CD4-positive, alpha-beta T cell treated with Interleukin-6 for 4 hours (primary cell): ENCODE data around the gene ULK1.

Source experiments
- DNase-seq: peaks from one replicate; pipeline ENCODE4 v3.0.0-alpha.2; 2020; ENCODE audit warnings: mixed read lengths

The ULK1 gene

DNA sequence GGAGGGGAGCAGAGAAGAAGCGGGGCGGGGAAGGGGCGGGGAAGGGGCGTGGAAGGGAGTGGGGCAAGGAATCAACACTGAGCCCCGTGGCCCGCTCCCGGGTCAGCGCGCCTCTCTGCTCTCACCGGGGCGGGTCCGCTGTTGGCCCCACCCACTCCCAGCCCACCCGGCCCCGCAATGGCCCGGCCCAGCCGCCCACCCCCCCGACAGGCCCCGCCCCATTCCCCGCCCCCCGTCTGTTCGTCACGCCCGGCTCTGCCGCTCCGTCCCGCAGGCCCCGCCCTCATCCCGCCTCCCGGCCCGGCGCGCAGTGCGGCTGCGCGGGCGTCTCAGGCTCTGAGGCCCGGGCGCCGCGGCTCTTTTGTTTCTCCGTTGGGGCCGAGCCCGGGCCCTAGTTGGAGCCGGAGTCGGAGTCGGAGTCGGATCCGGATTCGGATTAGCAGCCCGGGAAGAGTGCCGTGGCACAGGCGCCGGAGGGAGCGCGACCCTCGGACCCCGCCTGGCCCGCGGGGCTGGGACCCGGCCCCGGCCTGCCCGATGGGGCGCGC lies at the start of gene ULK1:
ULK1 (plus strand) TSS at position 310 of the 548 bp plus-strand sequence. CDS start 380 bp downstream, outside the sequence.
- peak; percentile 95 for DNase-seq

DNA sequence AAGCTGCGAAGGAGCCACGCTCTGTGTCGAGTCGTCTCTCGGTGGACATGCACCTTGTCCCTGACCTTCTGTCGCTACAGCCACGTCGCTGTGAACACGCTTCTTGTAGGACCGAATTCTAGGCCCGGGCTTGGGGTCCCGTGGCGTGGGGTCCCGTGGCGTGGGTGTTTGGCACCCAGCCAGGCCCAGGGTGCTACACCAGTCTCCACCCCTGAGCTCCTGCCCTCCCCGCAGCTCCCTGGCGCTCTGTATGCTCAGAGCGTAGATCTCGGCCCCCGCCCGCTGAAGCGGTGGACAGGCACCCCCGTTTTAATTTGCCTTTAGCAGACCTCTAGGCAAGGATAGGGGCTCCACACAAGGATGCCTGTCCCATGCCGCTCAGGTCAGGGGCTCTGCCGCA lies 49.8 kb upstream of the ULK1 start:
- no peak for DNase-seq

DNA sequence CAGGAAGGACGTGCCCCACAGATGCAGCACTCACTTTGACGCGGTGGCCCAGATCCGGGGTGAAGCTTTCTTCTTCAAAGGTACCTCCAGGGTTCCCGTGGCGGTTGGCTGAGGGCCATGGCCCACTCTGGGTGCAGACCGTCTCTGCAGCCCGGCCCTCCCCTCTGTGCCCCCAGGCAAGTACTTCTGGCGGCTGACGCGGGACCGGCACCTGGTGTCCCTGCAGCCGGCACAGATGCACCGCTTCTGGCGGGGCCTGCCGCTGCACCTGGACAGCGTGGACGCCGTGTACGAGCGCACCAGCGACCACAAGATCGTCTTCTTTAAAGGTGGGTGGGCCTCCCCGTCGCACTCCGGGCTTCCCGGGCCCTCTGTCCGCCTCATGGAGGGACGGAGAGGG lies 49.3 kb upstream of the ULK1 start:
- DNase-seq, result no peak

GRCh38 chr12:131847456-131847855 lies 47.0 kb upstream of the ULK1 start:
- DNase-seq, result no peak

DNA sequence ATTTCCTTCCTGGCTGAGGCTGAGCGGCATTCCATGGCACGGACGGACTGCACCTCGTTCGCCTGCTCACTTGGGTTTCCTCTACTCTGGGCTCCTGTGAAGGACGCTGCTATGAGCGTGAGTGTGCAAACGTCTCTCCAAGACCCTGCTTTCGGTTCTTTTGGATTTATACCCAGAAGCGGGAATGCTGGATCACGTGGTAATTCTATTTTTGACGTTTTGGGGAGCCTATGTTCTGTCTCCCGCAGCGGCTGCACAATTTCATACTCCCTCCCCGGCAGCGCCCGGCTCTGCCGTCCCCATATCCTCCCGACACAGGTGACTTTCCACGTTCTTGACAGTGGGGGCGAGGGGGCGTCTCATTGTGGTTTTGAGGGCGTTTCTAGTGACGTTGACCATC lies 45.7 kb upstream of the ULK1 start:
- DNase-seq, result no peak

GRCh38 chr12:131849700-131850553 lies 44.5 kb upstream of the ULK1 start:
- no peak for DNase-seq

DNA sequence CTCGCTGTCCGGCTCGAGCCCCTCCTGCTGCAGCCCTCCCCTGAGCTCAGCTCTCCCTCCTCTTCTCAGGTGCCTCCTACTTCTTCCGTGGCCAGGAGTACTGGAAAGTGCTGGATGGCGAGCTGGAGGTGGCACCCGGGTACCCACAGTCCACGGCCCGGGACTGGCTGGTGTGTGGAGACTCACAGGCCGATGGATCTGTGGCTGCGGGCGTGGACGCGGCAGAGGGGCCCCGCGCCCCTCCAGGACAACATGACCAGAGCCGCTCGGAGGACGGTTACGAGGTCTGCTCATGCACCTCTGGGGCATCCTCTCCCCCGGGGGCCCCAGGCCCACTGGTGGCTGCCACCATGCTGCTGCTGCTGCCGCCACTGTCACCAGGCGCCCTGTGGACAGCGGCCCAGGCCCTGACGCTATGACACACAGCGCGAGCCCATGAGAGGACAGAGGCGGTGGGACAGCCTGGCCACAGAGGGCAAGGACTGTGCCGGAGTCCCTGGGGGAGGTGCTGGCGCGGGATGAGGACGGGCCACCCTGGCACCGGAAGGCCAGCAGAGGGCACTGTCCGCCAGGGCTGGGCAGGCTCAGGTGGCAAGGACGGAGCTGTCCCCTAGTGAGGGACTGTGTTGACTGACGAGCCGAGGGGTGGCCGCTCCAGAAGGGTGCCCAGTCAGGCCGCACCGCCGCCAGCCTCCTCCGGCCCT lies 43.4 kb upstream of the ULK1 start:
- DNase-seq, result no peak

DNA sequence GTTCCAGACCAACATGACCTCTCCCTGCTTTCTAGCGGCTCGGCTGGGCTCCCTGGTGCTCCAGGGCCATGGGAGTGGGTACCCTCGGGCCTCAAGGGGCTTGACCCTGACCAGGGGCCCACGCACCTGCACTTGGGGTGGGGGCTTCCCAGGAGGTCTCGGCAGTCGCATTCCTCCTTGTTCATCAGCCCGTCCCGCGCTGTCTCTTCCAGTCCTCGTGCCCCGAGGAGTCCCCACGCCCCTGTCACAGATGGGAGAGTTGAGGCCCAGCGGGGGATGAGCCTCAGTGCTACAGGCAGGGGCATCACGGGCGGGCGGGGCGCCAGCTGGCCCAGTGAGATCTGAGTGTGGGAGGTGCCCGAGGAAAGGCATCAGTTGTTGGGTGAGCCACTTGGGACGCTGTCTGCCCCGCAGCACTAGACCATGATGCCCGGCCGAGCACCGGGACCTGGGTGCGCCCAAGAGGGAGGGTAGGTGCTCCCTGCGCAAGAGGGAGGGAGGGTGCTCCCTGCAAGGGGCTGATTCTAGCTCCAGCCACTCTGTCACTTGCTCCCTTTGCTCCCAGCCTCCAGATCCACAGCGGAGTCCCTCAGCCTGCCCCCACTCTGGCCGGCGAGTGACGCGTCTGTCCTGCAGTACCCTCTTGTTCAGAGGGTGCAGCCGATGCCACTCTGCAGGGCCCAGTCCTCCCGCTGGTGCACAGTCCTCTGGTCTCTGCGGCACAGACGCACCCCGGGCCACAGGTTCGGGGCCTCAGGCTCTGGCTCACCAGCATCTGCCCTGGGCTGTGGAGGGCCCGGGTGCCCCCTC lies 42.5 kb upstream of the ULK1 start:
- DNase-seq, result no peak

GRCh38 chr12:131852551-131853299 lies 41.7 kb upstream of the ULK1 start:
- no peak for DNase-seq

DNA sequence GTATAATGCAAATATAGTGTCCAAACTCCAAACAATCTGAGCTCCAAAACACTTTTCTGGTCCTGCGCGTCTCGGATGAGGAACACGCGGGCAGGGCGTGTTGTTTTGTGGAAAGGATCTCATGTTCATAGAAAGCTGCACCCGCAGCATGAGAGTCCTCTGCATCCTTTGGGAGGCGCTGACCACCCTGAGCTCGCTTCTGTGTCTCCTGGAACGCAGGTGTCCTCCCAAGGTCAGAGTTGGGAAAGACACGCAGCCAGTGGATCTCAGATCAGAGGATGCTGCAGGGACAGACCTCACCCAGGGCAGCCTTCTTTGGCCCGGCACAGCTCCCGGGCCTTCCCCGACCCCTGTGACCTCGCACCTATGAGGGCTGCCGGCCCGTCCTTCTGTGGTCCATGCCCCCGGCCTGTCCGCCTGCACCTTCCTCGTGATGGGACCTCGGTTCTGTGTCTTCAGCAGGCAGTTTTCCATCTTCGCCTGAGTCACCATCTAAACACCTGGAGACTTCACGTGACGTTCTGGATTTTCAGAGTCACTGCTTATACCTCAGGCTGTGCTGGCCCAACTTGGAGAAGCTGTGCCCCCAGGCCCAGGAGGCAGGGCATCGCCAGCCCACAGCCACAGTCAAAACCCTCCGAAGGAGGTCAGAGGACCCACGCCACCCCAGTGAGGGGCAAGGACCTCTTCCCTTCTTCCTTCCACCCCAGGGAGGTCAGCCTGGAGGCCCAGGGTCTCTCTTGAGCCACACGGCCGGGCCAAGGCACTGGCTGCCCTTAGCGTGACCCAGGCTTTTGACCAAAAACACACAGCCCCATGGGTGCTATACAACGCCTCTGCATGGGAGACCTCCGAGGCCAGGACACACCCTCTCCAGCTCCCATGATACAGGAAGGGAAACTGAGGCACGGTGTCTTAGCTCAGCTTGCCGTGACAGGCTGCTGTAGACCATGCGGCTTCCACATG lies 40.3 kb upstream of the ULK1 start:
- no peak for DNase-seq

DNA sequence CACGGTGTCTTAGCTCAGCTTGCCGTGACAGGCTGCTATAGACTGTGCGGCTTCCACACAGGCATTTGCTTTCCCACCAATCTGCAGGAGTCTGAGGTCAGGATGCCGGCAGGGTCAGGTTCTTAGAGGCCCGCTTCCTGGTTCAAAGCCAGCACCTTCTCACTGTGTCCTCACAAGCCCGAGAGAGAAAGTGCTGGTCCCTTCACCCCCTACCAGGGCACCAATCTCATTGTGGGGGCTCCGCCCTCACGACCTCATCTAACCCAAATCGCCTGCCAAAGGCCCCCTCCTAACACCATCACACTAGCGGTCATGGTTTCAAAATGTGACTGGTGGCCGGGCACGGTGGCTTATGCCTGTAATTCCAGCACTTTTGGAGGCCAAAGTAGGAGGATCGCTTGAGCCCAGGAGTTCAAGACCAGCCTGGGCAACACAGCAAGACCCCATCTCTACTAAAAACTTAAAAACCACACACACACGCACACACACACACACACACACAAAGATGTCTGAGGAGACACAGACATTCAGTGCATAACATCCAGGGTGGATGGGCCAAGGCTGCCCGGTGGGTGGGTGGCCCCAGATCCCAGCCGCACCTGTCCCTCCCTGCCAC lies 39.5 kb upstream of the ULK1 start:
- no peak for DNase-seq

DNA sequence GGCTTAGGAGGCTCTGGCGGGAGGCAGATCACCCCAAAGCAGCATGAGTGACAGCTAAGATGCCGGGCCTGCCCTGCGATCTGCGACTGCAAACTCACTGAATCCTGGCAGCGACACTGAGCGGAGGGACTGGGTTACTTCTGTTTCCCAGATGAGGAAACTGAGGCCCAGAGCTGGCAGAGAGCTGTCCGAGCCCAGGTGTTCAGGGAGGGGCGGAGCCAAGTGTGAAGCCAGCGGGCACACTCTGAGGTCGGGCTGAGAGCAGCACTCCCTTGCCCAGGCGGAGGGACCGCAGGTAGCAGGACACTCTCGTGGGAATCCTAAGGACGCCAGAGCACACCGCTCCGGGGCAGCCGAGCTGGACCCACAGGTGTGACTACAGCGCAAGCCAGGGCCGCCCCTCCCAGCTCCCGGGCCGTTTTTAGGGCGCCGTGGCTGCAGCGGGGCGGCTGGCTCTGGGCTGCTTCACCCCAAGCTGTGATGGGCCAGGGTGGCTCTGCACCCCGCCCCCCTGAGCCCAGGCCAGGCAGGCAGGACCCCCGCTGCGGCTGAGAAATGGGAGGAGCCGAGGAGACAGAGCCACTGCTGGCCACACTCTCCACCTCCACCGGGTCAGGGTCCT lies 38.8 kb upstream of the ULK1 start:
- no peak for DNase-seq

DNA sequence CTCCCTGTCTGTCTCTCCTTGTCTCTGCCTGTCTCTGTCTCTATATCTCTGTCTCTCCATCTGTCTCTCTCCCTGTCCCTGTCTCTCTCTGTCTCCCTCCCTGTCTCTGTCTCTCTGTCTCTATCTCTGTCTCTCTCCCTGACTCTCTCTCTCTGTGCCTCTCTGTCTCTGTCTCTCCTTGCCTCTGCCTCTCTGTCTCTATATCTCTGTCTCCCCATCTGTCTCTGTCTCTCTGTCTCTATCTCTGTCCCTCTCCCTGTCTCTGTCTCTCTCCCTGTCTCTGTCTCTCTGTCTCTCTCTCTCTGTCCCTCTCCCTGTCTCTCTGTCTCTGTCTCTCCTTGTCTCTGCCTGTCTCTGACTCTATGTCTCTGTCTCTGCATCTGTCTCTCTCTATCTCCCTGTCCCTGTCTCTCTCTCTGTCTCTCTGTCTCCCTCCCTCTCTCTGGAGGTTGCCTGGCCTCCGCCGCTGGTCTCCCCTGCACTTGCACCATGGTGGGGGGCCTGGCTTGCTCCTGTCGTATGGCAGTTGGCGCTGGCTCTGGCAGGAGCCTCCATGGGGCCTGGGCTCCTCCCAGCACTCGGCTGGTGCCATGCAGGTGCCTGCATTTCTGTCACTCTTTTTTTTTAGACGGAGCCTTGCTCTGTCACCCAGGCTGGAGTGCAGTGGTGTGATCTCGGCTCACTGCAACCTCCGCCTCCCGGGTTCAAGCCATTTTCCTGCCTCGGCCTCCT lies 37.9 kb upstream of the ULK1 start:
- DNase-seq, result no peak

DNA sequence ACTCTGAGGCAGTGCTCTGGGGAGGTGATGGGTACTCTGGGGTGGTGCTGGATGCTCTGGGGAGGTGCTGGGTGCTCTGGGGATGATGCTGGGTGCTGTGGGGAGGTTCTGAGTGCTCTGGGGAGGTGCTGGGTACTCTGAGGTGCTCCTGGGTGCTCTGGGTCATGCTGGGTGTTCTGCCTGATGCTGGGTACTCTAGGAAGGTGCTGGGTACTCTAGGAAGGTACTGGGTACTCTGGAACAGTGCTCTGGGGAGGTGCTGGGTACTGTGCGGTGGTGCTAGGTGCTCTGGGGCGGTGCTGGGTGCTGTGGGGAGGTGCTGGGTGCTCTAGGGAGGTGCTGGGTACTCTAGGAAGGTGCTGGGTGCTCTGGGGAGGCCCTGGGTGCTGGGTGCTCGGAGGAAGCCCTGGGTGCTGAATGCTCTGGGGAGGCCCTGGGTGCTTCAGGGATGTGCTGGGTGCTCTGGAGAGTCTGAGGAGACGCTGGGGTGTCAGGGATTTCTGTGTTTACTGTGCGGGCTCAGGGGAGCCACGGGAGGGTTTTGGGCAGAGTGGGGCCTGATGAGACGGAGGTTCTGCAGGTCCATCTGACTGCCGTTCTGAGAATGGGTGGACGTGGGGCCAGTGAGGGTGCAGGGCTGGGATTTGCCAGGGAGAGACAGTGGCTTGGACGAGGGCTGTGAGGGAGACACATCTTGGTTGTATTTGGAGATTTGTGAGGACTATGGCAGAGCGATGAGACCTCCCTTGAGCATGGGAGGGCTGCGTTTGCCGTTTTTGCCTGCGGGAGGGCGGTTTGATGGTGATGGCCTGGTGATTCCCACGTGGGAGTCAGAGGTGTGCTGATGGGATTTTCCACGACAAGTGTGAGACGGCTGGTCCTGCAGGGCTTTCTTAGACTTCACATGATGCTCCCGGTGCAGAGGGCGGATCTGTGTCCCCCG lies 36.2 kb upstream of the ULK1 start:
- no peak for DNase-seq

DNA sequence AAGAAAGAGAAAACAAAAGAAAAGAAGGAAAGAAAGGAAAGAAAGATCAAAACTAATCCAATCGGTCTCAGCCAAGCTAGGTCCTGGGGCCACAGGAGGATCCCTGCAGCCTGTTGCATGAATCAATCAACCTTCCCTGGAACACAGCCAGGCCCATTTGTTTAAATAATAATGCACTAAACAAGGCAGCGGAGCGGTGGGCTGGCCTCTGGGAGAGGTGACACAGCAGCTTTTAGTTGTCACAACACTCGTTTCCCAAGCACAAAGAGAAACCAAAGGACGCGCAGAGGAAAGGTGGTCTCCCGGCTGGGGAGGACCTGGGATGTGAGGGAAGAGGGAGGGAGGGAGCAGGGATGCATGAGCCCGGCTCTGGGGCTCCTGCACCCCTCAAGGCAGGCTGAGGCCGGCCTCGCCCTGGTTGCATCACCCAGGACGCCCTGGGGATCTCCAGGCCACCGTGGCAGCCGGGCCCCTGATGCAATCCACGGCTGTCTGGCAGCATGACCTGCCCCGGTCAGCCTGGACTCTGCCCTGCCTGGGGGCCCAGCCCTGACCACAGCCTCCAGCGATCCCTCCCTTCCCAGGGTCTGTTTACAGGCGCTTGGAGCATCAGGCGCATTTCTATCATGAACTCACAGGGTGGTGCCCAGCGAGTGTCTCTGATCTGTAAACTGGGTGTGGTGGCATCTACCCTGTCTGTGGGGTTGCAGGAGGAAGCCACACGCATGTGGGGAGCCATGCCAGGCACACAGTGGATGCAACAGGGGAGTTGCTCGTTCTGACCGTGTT lies 33.8 kb upstream of the ULK1 start:
- peak; percentile 17 for DNase-seq

DNA sequence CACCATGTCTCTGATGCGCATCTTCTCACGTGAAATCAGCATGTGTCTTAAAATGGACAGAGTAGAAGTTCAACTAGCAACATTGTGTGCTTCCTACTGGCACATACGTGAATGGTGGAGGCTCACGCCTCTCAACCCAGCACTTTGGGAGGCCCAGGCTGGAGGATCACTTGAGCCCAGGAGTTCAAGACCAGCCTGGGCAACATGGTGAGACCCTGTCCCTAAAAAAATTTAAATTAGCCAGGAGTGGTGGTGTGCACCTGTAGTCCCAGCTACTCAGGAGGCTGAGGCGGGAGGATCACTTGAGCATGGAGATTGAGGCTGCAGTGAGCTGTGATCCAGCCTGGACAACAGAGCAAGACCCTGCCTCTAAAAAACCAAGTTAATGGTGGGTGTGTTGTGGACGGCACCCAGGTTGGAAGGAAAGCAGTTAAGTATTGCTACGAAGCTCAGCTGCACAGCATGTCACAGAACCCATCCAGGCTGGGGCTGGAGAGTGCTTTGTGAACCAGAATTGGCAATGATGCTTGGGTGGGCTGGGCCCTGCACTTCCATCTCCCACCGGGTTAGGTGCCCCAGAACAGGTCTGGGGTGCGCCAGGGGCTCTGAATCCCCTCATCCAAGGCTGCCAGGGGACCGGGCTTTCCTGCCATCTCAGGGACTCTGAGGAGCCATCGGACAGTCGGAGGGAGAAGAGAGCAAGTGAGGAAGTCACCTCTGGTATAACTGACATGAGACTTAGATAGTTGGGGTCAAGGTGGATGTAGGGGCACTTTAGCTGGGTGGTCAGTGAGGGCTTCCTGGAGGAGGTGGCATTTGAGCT lies 33.0 kb upstream of the ULK1 start:
- no peak for DNase-seq

- no peak for DNase-seq
Measured at GRCh38 chr12:131862084-131862441, 32.4 kb upstream of the ULK1 start.
